ENCODE measurements around the gene RBPJL. TPM values are rescaled to one million over a fixed set of nuclear protein-coding genes. Genes with fewer than 3 reads are reported as not detected.

Gene RBPJL
- total RNA-seq, 1 donor from 2014 or later, result not detected

GRCh38 chr20:45329497-45330319, 23.1 kb downstream of the RBPJL start:
- no peak overlapping the region for H3K4me3 Mint-ChIP-seq
- Histone ChIP-seq H3K79me2 (ENCODE audit: low read depth) (no peaks in the 10 kb centered on the region), H3K9ac (no peak overlapping the region), H3K4me3 (no peak overlapping the region), H3K4me1 (peaks cover 12% of the 10 kb centered on the region), H4K20me1 (ENCODE audit: low read depth) (no peaks in the 10 kb centered on the region), H3K27me3 (no peaks in the 10 kb centered on the region), H3F3A (ENCODE audit: low read depth) (peaks cover 7% of the 10 kb centered on the region), H3K4me2 (no peak overlapping the region), H2AFZ (replicated peaks) (no peak overlapping the region), H3K36me3 (no peaks in the 10 kb centered on the region), H3K27ac (no peak overlapping the region), H3K9me3 (ENCODE audit: low read depth) (no peaks in the 10 kb centered on the region)
- H3K9me3 Mint-ChIP-seq, result no peaks in the 10 kb centered on the region
- H3K27me3 Mint-ChIP-seq (ENCODE audit: insufficient read depth, low read depth), result no peaks in the 10 kb centered on the region
- H3K4me1 Mint-ChIP-seq, result peaks cover 8% of the 10 kb centered on the region
- TF ChIP-seq EZH2phosphoT487 (IDR thresholded peaks at IDR 0.05), result no peak
- no peak overlapping the region for H3K27ac Mint-ChIP-seq
- no peak for DNase-seq (ENCODE audit: low spot score)
- no peaks in the 10 kb centered on the region for H3K36me3 Mint-ChIP-seq

DNA sequence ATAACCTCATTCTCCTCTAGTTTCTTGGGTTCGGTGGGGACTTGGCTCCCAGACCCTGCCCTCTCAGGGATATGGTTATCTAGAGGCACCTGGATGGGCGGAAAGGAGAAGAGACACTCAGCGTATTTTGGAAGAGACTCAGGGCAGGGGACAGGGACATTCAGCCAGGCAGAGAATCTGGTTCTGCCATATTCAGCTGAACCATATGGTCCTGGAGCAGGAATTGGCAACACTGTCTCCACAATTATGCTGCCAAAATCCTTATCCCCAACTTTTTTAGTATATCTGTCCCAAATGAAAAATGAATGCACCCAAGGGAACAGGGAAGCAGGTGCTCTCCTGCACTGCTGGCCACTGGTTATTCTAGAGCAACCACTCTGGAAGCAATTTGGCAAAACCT, 23.8 kb downstream of the RBPJL start:
- Mint-ChIP-seq H3K27me3 (ENCODE audit: insufficient read depth, low read depth) (no peaks in the 10 kb centered on the region), H3K27ac (no peak overlapping the region), H3K9me3 (no peaks in the 10 kb centered on the region), H3K4me3 (no peak overlapping the region), H3K36me3 (no peaks in the 10 kb centered on the region), H3K4me1 (peaks cover 5% of the 10 kb centered on the region)
- Histone ChIP-seq H4K20me1 (ENCODE audit: low read depth) (no peaks in the 10 kb centered on the region), H3K27ac (no peak overlapping the region), H3K4me1 (peaks cover 9% of the 10 kb centered on the region), H3K9ac (no peak overlapping the region), H3K4me2 (no peak overlapping the region), H2AFZ (replicated peaks) (no peak overlapping the region), H3K9me3 (ENCODE audit: low read depth) (no peaks in the 10 kb centered on the region), H3K27me3 (no peaks in the 10 kb centered on the region), H3K79me2 (ENCODE audit: low read depth) (no peaks in the 10 kb centered on the region), H3K4me3 (no peak overlapping the region), H3K36me3 (no peaks in the 10 kb centered on the region), H3F3A (ENCODE audit: low read depth) (peaks cover 10% of the 10 kb centered on the region)
- no peak for DNase-seq (ENCODE audit: low spot score)
- TF ChIP-seq EZH2 (IDR thresholded peaks at IDR 0.05) (no peak), CTCF (IDR thresholded peaks at IDR 0.05) (no peak), EZH2phosphoT487 (IDR thresholded peaks at IDR 0.05) (no peak)

DNA sequence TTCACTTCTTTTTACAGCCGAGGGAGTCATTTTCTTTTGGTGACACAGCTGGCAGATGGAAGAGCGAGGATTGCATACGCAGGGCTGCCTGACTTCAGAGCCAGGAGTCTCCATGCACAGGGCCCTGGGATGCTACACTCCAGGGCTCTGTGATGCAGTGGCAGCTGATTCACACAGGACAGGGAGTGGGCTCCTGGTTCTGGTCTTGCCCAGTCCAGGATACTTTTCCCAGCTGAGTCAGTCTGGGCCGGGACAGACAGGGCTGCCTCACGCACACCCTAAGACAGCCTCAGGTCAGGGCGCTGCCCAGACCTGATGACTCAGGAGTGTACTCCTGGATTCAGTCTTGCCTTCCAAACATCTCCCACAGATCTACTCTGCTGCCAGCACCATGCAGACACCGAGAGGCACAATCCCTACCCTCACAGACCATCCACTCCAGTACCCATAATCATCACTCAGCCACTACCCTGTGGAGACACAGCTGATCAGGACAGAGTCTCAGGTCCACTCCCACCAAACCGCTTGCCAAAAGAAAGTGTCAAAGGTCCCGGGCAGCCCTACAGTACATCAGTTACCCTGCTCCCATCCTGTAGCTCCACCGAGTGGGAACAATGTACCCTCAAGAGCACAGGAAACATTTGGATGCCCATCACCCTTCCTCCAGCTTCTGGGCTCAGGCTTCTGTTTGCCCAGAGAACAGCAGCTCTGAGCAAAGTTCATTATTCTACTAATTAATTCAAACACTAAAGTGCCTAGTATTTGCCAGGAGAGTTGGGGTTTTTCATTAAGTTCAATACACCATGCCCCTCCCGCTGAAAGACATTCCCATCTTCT, 30.1 kb downstream of the RBPJL start:
- H3K36me3 ChIP-seq, result no peaks in the 10 kb centered on the region
- H2AFZ ChIP-seq (replicated peaks), result no peak overlapping the region
- H3K27me3 Mint-ChIP-seq (ENCODE audit: insufficient read depth, low read depth), result peaks cover 2% of the 10 kb centered on the region
- H3K4me1 Mint-ChIP-seq, result peaks cover 51% of the 10 kb centered on the region
- H3F3A ChIP-seq (ENCODE audit: low read depth), result peaks cover 24% of the 10 kb centered on the region
- no peak overlapping the region for H3K4me2 ChIP-seq
- no peak for DNase-seq (ENCODE audit: low spot score)
- H3K4me3 Mint-ChIP-seq, result no peak overlapping the region
- no peaks in the 10 kb centered on the region for H3K9me3 ChIP-seq (ENCODE audit: low read depth)
- H3K4me3 ChIP-seq, result no peak overlapping the region
- H3K27ac Mint-ChIP-seq, result peak overlapping the region; percentile 16
- no peak overlapping the region for H3K27ac ChIP-seq
- peaks cover 7% of the 10 kb centered on the region for H4K20me1 ChIP-seq (ENCODE audit: low read depth)
- no peaks in the 10 kb centered on the region for H3K27me3 ChIP-seq
- H3K4me1 ChIP-seq, result peaks cover 35% of the 10 kb centered on the region
- no peaks in the 10 kb centered on the region for H3K9me3 Mint-ChIP-seq
- TF ChIP-seq EZH2 (IDR thresholded peaks at IDR 0.05), result no peak
- TF ChIP-seq EZH2phosphoT487 (IDR thresholded peaks at IDR 0.05), result no peak
- TF ChIP-seq CTCF (IDR thresholded peaks at IDR 0.05), result no peak
- peaks cover 10% of the 10 kb centered on the region for H3K79me2 ChIP-seq (ENCODE audit: low read depth)
- no peaks in the 10 kb centered on the region for H3K36me3 Mint-ChIP-seq
- H3K9ac ChIP-seq, result no peak overlapping the region

Data from neural progenitor cell (in vitro differentiated cells).